ENCODE data around the gene FOXJ3. TPM values are rescaled to one million over a fixed set of nuclear protein-coding genes. Genes with fewer than 3 reads are reported as not detected.

FOXJ3 gene
- polyA plus RNA-seq, 1 of the 3 experiments (the other 2 are of a cell fraction): 16.0 TPM

DNA sequence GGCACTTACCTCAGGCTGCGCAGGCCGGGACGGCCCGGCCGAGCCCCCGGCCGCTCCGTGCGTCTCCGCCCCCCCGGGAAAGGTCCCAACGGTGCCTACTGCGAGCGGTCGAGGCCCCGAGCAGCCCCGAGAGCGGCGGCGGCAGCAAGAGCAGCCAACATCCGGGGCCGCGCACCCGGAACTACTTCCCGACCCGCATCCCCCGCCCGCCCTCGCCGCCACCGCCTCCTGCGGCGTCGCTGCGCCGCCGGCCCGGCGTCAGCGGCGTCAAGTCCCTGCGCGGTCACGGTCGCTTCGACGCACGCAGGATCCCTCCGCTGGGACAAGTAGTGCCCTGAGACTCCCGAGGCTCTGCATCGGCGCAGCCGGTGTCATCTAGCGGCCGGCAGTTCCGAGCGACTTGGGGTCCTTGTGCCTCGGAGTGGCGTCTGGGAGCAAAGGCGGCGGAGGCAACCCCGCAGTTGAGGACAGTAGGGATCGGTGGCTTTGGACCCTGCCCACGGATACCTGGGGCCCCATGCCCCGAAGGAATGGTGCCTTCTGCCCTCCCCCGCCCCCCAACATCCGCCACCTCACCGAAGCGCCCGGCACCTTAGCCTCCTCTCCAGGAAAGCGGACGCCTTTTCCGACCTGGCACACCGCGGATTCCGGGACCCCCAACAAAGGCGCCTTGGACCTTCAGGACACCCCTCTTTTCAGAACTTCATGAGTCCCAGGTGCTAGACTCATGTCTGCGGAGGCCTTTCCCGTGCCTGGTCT is at the start of gene FOXJ3 (continued):
- TF ChIP-seq, protein P1, sequence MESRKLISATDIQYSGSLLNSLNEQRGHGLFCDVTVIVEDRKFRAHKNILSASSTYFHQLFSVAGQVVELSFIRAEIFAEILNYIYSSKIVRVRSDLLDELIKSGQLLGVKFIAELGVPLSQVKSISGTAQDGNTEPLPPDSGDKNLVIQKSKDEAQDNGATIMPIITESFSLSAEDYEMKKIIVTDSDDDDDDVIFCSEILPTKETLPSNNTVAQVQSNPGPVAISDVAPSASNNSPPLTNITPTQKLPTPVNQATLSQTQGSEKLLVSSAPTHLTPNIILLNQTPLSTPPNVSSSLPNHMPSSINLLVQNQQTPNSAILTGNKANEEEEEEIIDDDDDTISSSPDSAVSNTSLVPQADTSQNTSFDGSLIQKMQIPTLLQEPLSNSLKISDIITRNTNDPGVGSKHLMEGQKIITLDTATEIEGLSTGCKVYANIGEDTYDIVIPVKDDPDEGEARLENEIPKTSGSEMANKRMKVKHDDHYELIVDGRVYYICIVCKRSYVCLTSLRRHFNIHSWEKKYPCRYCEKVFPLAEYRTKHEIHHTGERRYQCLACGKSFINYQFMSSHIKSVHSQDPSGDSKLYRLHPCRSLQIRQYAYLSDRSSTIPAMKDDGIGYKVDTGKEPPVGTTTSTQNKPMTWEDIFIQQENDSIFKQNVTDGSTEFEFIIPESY (IDR thresholded peaks at IDR 0.05; ENCODE audit: borderline replicate concordance, low read depth): no peak
- TF ChIP-seq, protein P2, sequence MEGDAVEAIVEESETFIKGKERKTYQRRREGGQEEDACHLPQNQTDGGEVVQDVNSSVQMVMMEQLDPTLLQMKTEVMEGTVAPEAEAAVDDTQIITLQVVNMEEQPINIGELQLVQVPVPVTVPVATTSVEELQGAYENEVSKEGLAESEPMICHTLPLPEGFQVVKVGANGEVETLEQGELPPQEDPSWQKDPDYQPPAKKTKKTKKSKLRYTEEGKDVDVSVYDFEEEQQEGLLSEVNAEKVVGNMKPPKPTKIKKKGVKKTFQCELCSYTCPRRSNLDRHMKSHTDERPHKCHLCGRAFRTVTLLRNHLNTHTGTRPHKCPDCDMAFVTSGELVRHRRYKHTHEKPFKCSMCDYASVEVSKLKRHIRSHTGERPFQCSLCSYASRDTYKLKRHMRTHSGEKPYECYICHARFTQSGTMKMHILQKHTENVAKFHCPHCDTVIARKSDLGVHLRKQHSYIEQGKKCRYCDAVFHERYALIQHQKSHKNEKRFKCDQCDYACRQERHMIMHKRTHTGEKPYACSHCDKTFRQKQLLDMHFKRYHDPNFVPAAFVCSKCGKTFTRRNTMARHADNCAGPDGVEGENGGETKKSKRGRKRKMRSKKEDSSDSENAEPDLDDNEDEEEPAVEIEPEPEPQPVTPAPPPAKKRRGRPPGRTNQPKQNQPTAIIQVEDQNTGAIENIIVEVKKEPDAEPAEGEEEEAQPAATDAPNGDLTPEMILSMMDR (IDR thresholded peaks at IDR 0.05): no peak
- TF ChIP-seq, protein P3, sequence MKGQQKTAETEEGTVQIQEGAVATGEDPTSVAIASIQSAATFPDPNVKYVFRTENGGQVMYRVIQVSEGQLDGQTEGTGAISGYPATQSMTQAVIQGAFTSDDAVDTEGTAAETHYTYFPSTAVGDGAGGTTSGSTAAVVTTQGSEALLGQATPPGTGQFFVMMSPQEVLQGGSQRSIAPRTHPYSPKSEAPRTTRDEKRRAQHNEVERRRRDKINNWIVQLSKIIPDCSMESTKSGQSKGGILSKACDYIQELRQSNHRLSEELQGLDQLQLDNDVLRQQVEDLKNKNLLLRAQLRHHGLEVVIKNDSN (IDR thresholded peaks at IDR 0.05; ENCODE audit: borderline replicate concordance, low read depth): peak; percentile 47; the same call in 1 of the 2 replicates
- TF ChIP-seq EP300 (IDR thresholded peaks at IDR 0.05; ENCODE audit: borderline replicate concordance in 1 of 2, low read depth in 1 of 2, low read length in 1 of 2) (peak; percentile 10 to 60; a peak in 1 of 4 replicates), TAF1 (IDR thresholded peaks at IDR 0.05; ENCODE audit: borderline replicate concordance, low read depth, low read length) (peak; percentile 98), ELF1 (IDR thresholded peaks at IDR 0.05) (peak; percentile 62; the same call in 1 of the 2 replicates), TEAD4 (IDR thresholded peaks at IDR 0.05; ENCODE audit: borderline replicate concordance, insufficient read depth) (peak; percentile 48; the same call in 1 of the 2 replicates), POLR2AphosphoS5 (IDR thresholded peaks at IDR 0.05; ENCODE audit: low read depth, low read length) (peak; percentile 91), RAD21 (IDR thresholded peaks at IDR 0.05; ENCODE audit: low read length) (peak; percentile 27)

DNA sequence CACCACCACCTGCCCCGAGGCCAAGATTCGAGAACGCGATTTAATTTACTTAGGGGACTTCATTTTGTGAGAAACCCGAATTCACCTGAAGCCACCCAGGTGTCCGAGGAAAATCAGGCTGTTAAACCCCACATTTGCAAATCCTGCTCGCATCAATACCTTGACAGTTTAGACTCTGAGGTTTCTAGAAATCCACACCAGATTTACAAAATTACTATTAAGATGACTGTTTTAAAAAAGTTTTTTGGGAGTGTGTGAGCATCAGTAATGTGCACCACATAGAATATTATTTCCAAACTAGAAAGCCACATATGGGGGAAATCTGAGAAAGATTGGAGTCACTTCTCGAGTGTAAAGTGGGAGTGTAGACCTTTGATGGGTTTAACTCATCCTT is 46.2 kb upstream of the FOXJ3 start:
- 10% methylated on average over 8 of the region's 8 CpGs for WGBS (ENCODE audit: low lambda C conversion rate)
- Histone ChIP-seq H3K27me3 (ENCODE audit: insufficient read depth) (peaks cover 10% of the 10 kb centered on the region; the same call in 1 of the 2 replicates), H3K9me3 (no peaks in the 10 kb centered on the region), H2AFZ (ENCODE audit: low read depth) (no peak overlapping the region), H3K4me3 (ENCODE audit: low read depth in 2 of 2, low read length in 1 of 2) (peak overlapping the region; percentile 52 to 67; a peak in 3 of 4 replicates), H3K9ac (no peak overlapping the region), H3F3A (replicated peaks; ENCODE audit: insufficient read depth) (no peaks in the 10 kb centered on the region), H3K27ac (ENCODE audit: low read depth in 2 of 2, low read length in 1 of 2) (peak overlapping the region in 1 of 2 experiments; percentile 81; a peak in 1 of 4 replicates), H3K79me2 (ENCODE audit: insufficient read depth) (no peaks in the 10 kb centered on the region), H3K4me1 (ENCODE audit: control insufficient read depth in 1 of 2, insufficient read depth in 2 of 2, low read depth in 1 of 2, low read length in 1 of 2) (peaks cover 0 to 9% of the 10 kb centered on the region in 2 experiments; a peak in 2 of 4 replicates), H4K20me1 (ENCODE audit: insufficient read depth) (no peaks in the 10 kb centered on the region), H3K9me2 (no peaks in the 10 kb centered on the region), H3K4me2 (peak overlapping the region; percentile 84), H3K36me3 (replicated peaks in 1 of 2; ENCODE audit: control insufficient read depth in 1 of 2, insufficient read depth in 2 of 2, low read length in 1 of 2) (no peaks in the 10 kb centered on the region)
- TF ChIP-seq MEF2A (IDR thresholded peaks at IDR 0.05; ENCODE audit: borderline replicate concordance, low read depth): no peak
- TF ChIP-seq GABPA (IDR thresholded peaks at IDR 0.05; ENCODE audit: low read depth): no peak
- TF ChIP-seq MXI1 (IDR thresholded peaks at IDR 0.05; ENCODE audit: low read depth, low read length): no peak
- no peak for TF ChIP-seq EP300 (IDR thresholded peaks at IDR 0.05; ENCODE audit: borderline replicate concordance in 1 of 2, low read depth in 1 of 2, low read length in 1 of 2)
- DNase-seq: no peak
- POLR2A ChIA-PET: interaction anchor here (0.7 kb wide), 1 partner anchor 81 kb away, joined by 4 read pairs; the partner anchor contains the start of gene CCDC30
- CTCF ChIA-PET: interaction anchor here (0.7 kb wide), 1 partner anchor 37 kb away, joined by 3 read pairs; no protein-coding TSS in a partner anchor
